HS-5 (cell line): ENCODE results near the gene PCDH10.

Experiments used
- DNase-seq: peaks from one replicate; pipeline ENCODE4 v3.0.0-alpha.2; 2012; ENCODE audit warnings: low read depth

Gene PCDH10

GRCh38 chr4:133148690-133149363 lies at the start of gene PCDH10:
PCDH10 (plus strand) TSS chr4:133149294; CDS start chr4:133150141, 847 bp downstream.
- peak; percentile 77 for DNase-seq

GRCh38 chr4:133102043-133102442 lies 47.1 kb upstream of the PCDH10 start:
- DNase-seq = no peak

GRCh38 chr4:133102612-133103409 lies 46.3 kb upstream of the PCDH10 start:
- DNase-seq = no peak

GRCh38 chr4:133112641-133113040 lies 36.5 kb upstream of the PCDH10 start:
- DNase-seq = no peak

- no peak for DNase-seq
Observed at GRCh38 chr4:133124746-133125145, 24.3 kb upstream of the PCDH10 start.

GRCh38 chr4:133127500-133127899 lies 21.6 kb upstream of the PCDH10 start:
- DNase-seq = no peak

GRCh38 chr4:133129237-133129636 lies 19.9 kb upstream of the PCDH10 start:
- DNase-seq = no peak

GRCh38 chr4:133130171-133130570 lies 18.9 kb upstream of the PCDH10 start:
- DNase-seq = peak; percentile 28

- DNase-seq = no peak
Observed at GRCh38 chr4:133131829-133132460, 17.1 kb upstream of the PCDH10 start.

- no peak for DNase-seq
Observed at GRCh38 chr4:133136833-133137232, 12.3 kb upstream of the PCDH10 start.

GRCh38 chr4:133137571-133137970 lies 11.5 kb upstream of the PCDH10 start:
- DNase-seq = no peak

GRCh38 chr4:133143775-133144430 lies 5.2 kb upstream of the PCDH10 start:
- DNase-seq = no peak

GRCh38 chr4:133145241-133145640 lies 3.9 kb upstream of the PCDH10 start:
- DNase-seq = no peak

- no peak for DNase-seq
Observed at GRCh38 chr4:133145758-133146573, 3.1 kb upstream of the PCDH10 start.

- DNase-seq = peak; percentile 33
Observed at GRCh38 chr4:133146574-133147241, 2.4 kb upstream of the PCDH10 start.

GRCh38 chr4:133147286-133147821 lies 1.7 kb upstream of the PCDH10 start:
- no peak for DNase-seq

GRCh38 chr4:133147921-133148689 lies 989 bp upstream of the PCDH10 start:
- peak; percentile 46 for DNase-seq

- no peak for DNase-seq
Observed at GRCh38 chr4:133149364-133149695, 236 bp downstream of the PCDH10 start.

- DNase-seq = no peak
Observed at GRCh38 chr4:133149932-133150471, 908 bp downstream of the PCDH10 start.
